GM21423 (cell line): ENCODE measurements around the gene CRHR1.

Source experiments
- ATAC-seq: cut with Tn5 transposase; IDR thresholded peaks from one replicate; pipeline ENCODE4 v1.9.1; 2021; ENCODE audit warnings: mild to moderate bottlenecking, moderate library complexity; ENCODE audit not compliant: unreplicated experiment

CRHR1 gene

GRCh38 chr17:45758544-45758943 is 25.6 kb upstream of the CRHR1 start:
- no peak for ATAC-seq

GRCh38 chr17:45759761-45760160 is 24.4 kb upstream of the CRHR1 start:
- no peak for ATAC-seq

GRCh38 chr17:45761957-45762565 is 22.1 kb upstream of the CRHR1 start:
- no peak for ATAC-seq

GRCh38 chr17:45763182-45763581 is 20.9 kb upstream of the CRHR1 start:
- no peak for ATAC-seq

- ATAC-seq, result no peak
These were observed 19.6 kb upstream of the CRHR1 start for GRCh38 chr17:45764479-45764878.

- no peak for ATAC-seq
These were observed 16.1 kb upstream of the CRHR1 start for GRCh38 chr17:45768000-45768399.

GRCh38 chr17:45770632-45771270 is 13.4 kb upstream of the CRHR1 start:
- no peak for ATAC-seq

GRCh38 chr17:45771271-45771959 is 12.7 kb upstream of the CRHR1 start:
- ATAC-seq, result no peak

- no peak for ATAC-seq
These were observed 9.0 kb upstream of the CRHR1 start for GRCh38 chr17:45775148-45775547.

- no peak for ATAC-seq
These were observed 8.5 kb upstream of the CRHR1 start for GRCh38 chr17:45775576-45776011.

- ATAC-seq, result no peak
These were observed 7.2 kb upstream of the CRHR1 start for GRCh38 chr17:45776896-45777295.

- no peak for ATAC-seq
These were observed 6.7 kb upstream of the CRHR1 start for GRCh38 chr17:45777388-45777787.

- ATAC-seq, result no peak
These were observed 3.2 kb upstream of the CRHR1 start for GRCh38 chr17:45780921-45781320.

GRCh38 chr17:45782889-45783592 is 1.1 kb upstream of the CRHR1 start:
- ATAC-seq, result no peak

- no peak for ATAC-seq
These were observed 377 bp upstream of the CRHR1 start for GRCh38 chr17:45783593-45784292.

GRCh38 chr17:45784741-45785479 is 790 bp downstream of the CRHR1 start:
- no peak for ATAC-seq

GRCh38 chr17:45785480-45786193 is 1.5 kb downstream of the CRHR1 start:
- ATAC-seq, result no peak

GRCh38 chr17:45786349-45786748 is 2.2 kb downstream of the CRHR1 start:
- no peak for ATAC-seq

- no peak for ATAC-seq
These were observed 2.9 kb downstream of the CRHR1 start for GRCh38 chr17:45787044-45787443.

GRCh38 chr17:45787656-45788055 is 3.5 kb downstream of the CRHR1 start:
- ATAC-seq, result no peak
